ENCODE measurements around the gene GNG14.

GRCh38 chr19:12723641-12724426 lies 36.0 kb downstream of the GNG14 start, which contains the start of gene TNPO2:
- TF ChIP-seq CTCF (IDR thresholded peaks at IDR 0.05) (no peak), POLR2A (IDR thresholded peaks at IDR 0.05) (peak in 1 of 2 donors; percentile 20)
